T follicular helper cell (primary cell): ENCODE results near the gene PLPP7.

Experiments
- DNase-seq: peaks from one replicate; pipeline ENCODE4 v3.0.0-alpha.2; 2020; ENCODE audit warnings: low read depth

The PLPP7 gene

GRCh38 chr9:131281119-131281965 is 8.2 kb upstream of the PLPP7 start:
- no peak for DNase-seq

GRCh38 chr9:131282175-131282574 is 7.3 kb upstream of the PLPP7 start:
- DNase-seq, result no peak

DNA sequence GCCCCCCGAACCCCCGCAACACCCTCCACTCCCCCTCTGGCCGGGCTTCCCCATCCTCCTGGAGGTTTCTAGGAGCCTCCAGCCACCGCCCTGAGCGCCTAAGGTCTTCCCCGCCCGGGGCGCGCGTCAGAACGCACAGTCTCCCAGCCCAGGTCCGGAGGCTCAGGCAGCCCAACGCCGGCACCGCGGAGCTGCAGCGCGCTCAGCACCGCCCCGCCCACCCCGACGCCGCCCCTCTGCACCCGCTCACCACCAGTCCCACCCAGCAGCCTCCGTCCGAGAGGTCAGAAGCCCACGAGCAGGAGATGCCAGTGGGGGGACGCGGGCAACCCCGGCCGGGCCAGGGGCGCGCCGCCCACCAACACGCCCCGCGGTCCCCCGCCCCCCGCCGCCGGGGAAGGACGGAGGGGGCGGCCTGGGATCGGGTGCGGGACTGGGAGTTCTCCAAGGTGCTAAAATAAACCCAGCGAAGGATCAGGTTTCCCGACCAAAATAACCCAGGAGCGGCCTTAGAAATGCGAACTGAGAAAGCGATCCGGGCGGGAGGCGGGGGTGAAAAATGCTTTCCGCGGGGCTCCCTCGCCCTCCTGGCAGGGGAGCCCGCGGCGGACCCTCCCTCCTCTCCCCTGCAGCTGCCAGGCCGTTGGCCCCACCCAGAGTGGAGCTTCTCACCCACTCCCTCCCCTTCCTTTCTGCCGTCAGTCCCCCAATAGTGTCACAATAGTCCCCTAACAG is 6.7 kb upstream of the PLPP7 start:
- DNase-seq, result no peak

GRCh38 chr9:131284856-131285255 is 4.7 kb upstream of the PLPP7 start:
- no peak for DNase-seq

GRCh38 chr9:131287359-131287758 is 2.2 kb upstream of the PLPP7 start:
- DNase-seq, result no peak

GRCh38 chr9:131288217-131288616 is 1.3 kb upstream of the PLPP7 start:
- DNase-seq, result no peak

DNA sequence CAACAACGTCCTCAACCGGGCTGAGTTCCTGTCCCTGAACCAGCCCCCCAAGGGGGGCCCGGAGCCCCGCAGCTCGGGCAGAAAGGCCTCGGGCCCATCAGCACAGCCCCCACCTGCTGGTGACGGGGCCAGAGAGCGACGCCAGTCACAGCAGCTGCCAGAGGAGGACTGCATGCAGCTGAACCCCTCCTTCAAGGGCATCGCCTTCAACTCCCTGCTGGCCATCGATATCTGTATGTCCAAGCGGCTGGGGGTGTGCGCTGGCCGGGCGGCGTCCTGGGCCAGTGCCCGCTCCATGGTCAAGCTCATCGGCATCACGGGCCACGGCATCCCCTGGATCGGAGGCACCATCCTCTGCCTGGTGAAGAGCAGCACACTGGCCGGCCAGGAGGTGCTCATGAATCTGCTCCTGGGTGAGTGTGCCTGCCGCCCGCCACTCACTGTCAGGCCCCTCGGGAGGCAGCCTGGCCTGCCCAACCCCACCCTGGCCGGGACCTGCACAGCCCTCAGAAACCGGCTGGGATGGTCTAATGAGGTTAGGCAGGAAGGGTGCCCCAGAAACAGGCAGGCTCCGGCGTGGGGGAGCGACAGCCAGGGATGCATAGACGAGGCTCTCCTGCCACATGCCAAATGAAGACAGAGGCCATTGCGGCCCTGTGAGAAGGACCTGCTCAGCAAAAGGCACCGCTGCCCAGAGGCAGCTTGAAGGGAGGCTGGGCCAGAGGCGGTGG is 678 bp downstream of the PLPP7 start:
- DNase-seq, result no peak

- no peak for DNase-seq
These were observed 1.3 kb downstream of the PLPP7 start for GRCh38 chr9:131290767-131291370.

- DNase-seq, result no peak
These were observed 2.3 kb downstream of the PLPP7 start for GRCh38 chr9:131291795-131292315.

GRCh38 chr9:131292937-131293336 is 3.4 kb downstream of the PLPP7 start:
- DNase-seq, result no peak

- no peak for DNase-seq
These were observed 6.9 kb downstream of the PLPP7 start for GRCh38 chr9:131296460-131296859.

- DNase-seq, result no peak
These were observed 7.5 kb downstream of the PLPP7 start for GRCh38 chr9:131296906-131297500.

DNA sequence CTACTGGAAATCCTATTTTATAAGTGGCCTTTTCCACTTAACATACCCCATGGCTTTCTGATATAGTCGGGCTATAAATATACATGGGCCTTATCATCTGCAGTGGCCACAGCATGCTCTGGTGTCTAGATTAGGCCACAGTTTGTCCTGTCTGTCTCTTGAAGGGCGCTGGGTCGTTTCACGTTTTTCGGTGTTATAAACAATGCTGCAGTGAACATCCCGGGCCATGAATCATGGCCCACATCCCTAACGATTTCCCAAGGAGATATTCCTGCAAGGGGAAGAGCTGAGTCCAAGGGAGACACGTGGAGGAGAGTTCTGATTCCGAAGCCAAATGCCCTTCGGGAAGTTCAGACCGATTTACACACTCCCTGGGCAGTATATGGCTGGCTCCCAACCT is 8.4 kb downstream of the PLPP7 start:
- no peak for DNase-seq

GRCh38 chr9:131298341-131298740 is 8.8 kb downstream of the PLPP7 start:
- no peak for DNase-seq

DNA sequence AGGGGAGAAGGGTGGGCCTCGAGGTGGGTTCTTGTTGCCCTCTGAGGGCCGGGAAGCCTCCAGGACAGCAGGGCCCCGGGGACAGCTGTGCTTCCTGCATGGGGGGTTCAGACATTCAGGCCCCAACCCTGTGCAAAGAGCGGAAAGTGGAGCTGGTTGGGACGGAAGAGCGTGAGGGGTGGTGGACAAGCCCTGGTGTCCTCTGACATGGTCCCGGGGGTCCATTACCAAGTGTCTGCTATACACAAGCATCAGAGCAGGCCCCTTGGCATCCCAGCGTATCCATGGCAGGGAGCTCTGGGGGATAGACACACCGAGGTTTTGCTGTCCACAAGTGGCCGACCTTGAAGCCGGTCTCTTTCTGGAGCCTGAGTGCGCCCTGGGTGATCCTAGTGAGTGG is 9.3 kb downstream of the PLPP7 start:
- no peak for DNase-seq

DNA sequence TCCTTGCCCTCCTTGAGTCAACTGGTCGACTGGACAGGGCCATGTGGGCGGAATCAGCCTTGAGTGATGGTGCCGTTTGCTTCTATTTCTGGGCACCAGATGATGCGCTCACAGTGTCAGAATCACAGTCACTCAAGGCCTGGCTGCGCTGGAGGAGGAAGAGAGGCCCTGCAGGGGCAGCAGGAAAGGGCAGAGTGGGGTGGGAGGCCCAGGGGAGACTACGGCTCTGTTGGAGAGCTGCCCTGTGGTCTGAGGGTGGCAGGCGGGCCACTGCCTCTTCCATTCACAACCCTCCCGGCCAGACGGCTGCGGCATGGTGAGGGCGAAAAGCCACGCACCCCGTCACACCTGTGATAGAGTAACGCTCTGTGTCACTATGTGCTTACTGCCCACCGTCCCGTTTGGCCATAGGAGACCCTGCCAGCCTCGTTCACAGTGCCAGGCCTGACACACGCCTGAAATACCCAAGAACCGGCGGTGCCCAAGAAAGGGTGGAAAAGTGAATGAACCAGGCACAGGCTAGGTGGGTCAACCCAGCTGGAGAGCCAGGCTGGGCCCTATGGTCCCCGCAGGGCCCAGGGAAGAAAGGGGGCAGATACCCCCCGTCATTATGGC is 9.9 kb downstream of the PLPP7 start:
- DNase-seq, result no peak

DNA sequence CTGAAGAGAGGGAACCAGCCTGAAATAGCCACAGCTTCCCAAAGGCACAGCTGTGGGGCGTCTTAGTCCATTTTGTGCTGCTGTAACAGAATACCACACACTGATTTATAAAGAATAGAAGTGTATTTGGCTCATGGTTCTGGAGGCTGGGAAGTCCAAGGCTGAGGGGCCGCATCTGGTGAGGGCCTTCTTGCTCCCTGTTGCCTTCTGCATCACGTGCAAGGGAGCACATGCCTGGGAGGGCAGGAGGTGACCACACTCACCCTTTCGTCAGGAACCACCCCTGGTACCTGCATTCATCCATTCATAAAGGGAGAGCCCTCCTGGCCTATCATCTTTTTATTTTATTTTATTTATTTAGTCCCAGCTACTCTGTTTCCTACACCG is 10.4 kb downstream of the PLPP7 start:
- no peak for DNase-seq

DNA sequence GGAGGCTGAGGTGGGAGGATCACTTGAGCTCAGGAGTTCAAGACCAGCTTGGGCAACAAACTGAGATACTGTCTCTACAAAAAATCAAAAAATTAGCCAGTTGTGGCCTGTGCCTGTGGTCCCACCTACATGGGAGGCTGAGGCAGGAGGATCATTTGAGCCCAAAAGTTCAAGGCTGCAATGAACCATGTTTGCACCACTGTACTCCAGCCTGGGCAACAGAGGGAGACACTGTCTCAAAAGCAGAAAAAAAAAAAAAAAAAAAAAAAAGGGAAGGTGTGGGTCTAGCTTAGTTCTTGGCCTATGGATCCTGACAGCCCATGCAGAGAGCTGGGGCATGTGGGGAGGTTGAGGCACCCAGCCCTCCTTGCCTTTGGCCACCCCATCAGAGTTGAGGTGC is 10.9 kb downstream of the PLPP7 start:
- DNase-seq, result no peak

DNA sequence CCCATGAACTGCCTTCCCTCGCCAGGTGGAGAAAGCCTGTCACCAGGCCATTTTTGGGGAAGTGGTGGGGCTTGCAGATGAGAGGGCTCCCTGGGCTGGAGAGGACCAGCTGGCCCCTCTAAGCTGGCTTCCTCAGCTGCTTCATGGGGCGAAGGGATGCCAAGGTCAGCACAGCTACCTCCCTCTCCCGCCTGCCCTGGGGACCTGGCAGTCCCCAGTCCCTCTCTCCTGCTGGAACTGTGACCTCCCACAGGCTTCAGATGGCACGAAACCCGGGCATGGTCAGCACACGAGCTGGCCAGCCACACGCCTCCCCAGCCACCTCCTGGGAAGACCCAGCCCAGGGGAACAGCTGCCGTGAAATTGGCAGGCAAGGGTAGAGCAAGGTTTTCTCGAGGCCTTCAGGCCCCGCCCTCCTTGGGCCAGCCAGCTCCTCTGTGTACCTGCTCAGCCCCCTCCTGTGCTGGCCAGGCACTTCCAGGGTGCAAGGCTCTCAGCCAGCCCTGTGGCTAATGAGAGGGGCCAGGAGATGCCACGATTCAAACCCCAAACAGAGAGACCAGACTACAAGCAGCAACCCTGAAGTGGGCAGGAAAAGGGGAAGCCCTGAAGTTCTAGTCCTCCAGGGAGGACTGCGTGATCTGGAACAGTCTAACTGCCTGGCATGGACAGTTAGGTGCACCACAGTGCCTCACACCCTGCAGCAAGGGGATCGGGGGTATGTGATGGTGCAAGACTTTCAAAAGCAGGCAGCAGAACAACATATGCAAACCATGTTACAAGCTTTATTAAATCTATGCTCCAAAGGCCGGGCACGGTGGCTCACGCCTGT is 12.9 kb downstream of the PLPP7 start:
- no peak for DNase-seq
